ENCODE data around the gene TRIM31. TPM values are rescaled to one million over a fixed set of nuclear protein-coding genes. Genes with fewer than 3 reads are reported as not detected.

TRIM31 gene
- polyA plus RNA-seq, 1 donor (not counting 4 experiments of a cell fraction or from before 2014, with no cell fraction given): not detected

- peak overlapping the region; percentile 59 to 90 (median 77) for H3K4me3 ChIP-seq (ENCODE audit: control insufficient read depth in 2 of 3, extremely low read depth in 1 of 3, insufficient read depth in 2 of 3, low read depth in 1 of 3, low read length in 3 of 3)
- H3K27me3 ChIP-seq (ENCODE audit: control insufficient read depth, extremely low read depth, insufficient read depth, low read length): peaks cover 4% of the 10 kb centered on the region
- peak overlapping the region; percentile 63 for H2AFZ ChIP-seq (ENCODE audit: control insufficient read depth, low read length)
- dilution Hi-C loops (cut with MboI; ENCODE audit: extremely low pct_ligation_motif_present, low sequenced_read_pairs): loop anchor here (10.0 kb wide), 1 partner anchor 60 kb away; the partner anchor contains the start of gene TRIM40
- no peaks in the 10 kb centered on the region for H3K9me1 ChIP-seq (ENCODE audit: control insufficient read depth, extremely low read depth, insufficient read depth, low read length)
- TF ChIP-seq EZH2 (IDR thresholded peaks at IDR 0.05; ENCODE audit: low read length) (no peak), CTCF (optimal IDR thresholded peaks at IDR 0.05 in 1 of 3, IDR thresholded peaks at IDR 0.05 in 1 of 3, conservative IDR thresholded peaks at IDR 0.05 in 1 of 3; ENCODE audit: extremely low read depth in 1 of 3, insufficient read depth in 2 of 3, low read length in 3 of 3) (peak in 1 of 3 experiments; percentile 0)
- H3K4me1 ChIP-seq (ENCODE audit: control insufficient read depth, extremely low read depth, insufficient read depth, low read length): peaks cover 15% of the 10 kb centered on the region
- DNase-seq (ENCODE audit: low read depth, low spot score): no peak
- no peaks in the 10 kb centered on the region for H3K79me2 ChIP-seq (ENCODE audit: control insufficient read depth, insufficient read depth, low read length)
- no peaks in the 10 kb centered on the region for H3K9me3 ChIP-seq (ENCODE audit: control insufficient read depth, low read depth, low read length)
- H3K9ac ChIP-seq (ENCODE audit: control insufficient read depth, extremely low read depth, insufficient read depth, low read length): peak overlapping the region; percentile 74
- peak overlapping the region; percentile 63 for H3K27ac ChIP-seq (ENCODE audit: control insufficient read depth, insufficient read depth, low read length)
- no peaks in the 10 kb centered on the region for H4K20me1 ChIP-seq (ENCODE audit: control insufficient read depth, extremely low read depth, insufficient read depth, low read length)
- peak overlapping the region; percentile 95 for H3K4me2 ChIP-seq (ENCODE audit: control insufficient read depth, extremely low read depth, insufficient read depth, low read depth, low read length)
- peak; percentile 9 for FAIRE-seq
- peaks cover 4 to 7% of the 10 kb centered on the region in 2 experiments for H3K36me3 ChIP-seq (ENCODE audit: control insufficient read depth in 2 of 2, extremely low read depth in 1 of 2, insufficient read depth in 2 of 2, low read length in 2 of 2)
Measured at GRCh38 chr6:30074331-30075093, 38.4 kb downstream of the TRIM31 start.

- dilution Hi-C loops (cut with MboI; ENCODE audit: extremely low pct_ligation_motif_present, low sequenced_read_pairs): loop anchor here (10.0 kb wide), 1 partner anchor 61 kb away; the partner anchor contains the start of gene TRIM40
- H3K27ac ChIP-seq (ENCODE audit: control insufficient read depth, insufficient read depth, low read length): no peak overlapping the region
- DNase-seq (ENCODE audit: low read depth, low spot score): no peak
- H4K20me1 ChIP-seq (ENCODE audit: control insufficient read depth, extremely low read depth, insufficient read depth, low read length): no peaks in the 10 kb centered on the region
- peaks cover 2% of the 10 kb centered on the region for H3K79me2 ChIP-seq (ENCODE audit: control insufficient read depth, insufficient read depth, low read length)
- TF ChIP-seq CTCF (optimal IDR thresholded peaks at IDR 0.05 in 1 of 3, IDR thresholded peaks at IDR 0.05 in 1 of 3, conservative IDR thresholded peaks at IDR 0.05 in 1 of 3; ENCODE audit: extremely low read depth in 1 of 3, insufficient read depth in 2 of 3, low read length in 3 of 3) (peak in 1 of 3 experiments; percentile 0), EZH2 (IDR thresholded peaks at IDR 0.05; ENCODE audit: low read length) (no peak)
- H2AFZ ChIP-seq (ENCODE audit: control insufficient read depth, low read length): no peak overlapping the region
- peaks cover 4 to 7% of the 10 kb centered on the region in 2 experiments for H3K36me3 ChIP-seq (ENCODE audit: control insufficient read depth in 2 of 2, extremely low read depth in 1 of 2, insufficient read depth in 2 of 2, low read length in 2 of 2)
- peak overlapping the region; percentile 74 for H3K9ac ChIP-seq (ENCODE audit: control insufficient read depth, extremely low read depth, insufficient read depth, low read length)
- peak overlapping the region; percentile 59 to 90 (median 77) for H3K4me3 ChIP-seq (ENCODE audit: control insufficient read depth in 2 of 3, extremely low read depth in 1 of 3, insufficient read depth in 2 of 3, low read depth in 1 of 3, low read length in 3 of 3)
- H3K9me3 ChIP-seq (ENCODE audit: control insufficient read depth, low read depth, low read length): no peaks in the 10 kb centered on the region
- no peak for FAIRE-seq
- peak overlapping the region; percentile 95 for H3K4me2 ChIP-seq (ENCODE audit: control insufficient read depth, extremely low read depth, insufficient read depth, low read depth, low read length)
- peaks cover 4% of the 10 kb centered on the region for H3K27me3 ChIP-seq (ENCODE audit: control insufficient read depth, extremely low read depth, insufficient read depth, low read length)
- H3K9me1 ChIP-seq (ENCODE audit: control insufficient read depth, extremely low read depth, insufficient read depth, low read length): no peaks in the 10 kb centered on the region
- peaks cover 15% of the 10 kb centered on the region for H3K4me1 ChIP-seq (ENCODE audit: control insufficient read depth, extremely low read depth, insufficient read depth, low read length)
Measured at GRCh38 chr6:30073489-30074235, 39.2 kb downstream of the TRIM31 start.

All from keratinocyte (primary cell).